Fibroblast of the aortic adventitia (primary cell): Measurements from ENCODE around the gene HOXA11. TPM values are rescaled to one million over a fixed set of nuclear protein-coding genes. Genes with fewer than 3 reads are reported as not detected.

Source experiments
- DNase-seq: peaks from one replicate; pipeline ENCODE4 v3.0.0-alpha.2; 2010; ENCODE audit warnings: low read depth
- H3K4me3 ChIP-seq: 2 replicates; pipeline ENCODE4 v1.5.1; 2011; ENCODE audit warnings: low read depth, mild to moderate bottlenecking, control low read depth, low read length, moderate library complexity
- total RNA-seq: library from RNA; depleted of rRNA; stranded (reverse); fragments of >200 nt; gene quantifications from 2 replicates; pipeline ENCODE4 v1.2.3, GENCODE V29; 2012; ENCODE audit warnings: low replicate concordance
- TF ChIP-seq, protein P1 (sequence below): IDR thresholded peaks from 2 replicates; pipeline ENCODE4 v1.5.1; 2011; ENCODE audit warnings: mild to moderate bottlenecking, low read length, control low read depth, inconsistent platforms; ENCODE audit not compliant: insufficient read depth

The HOXA11 gene
- total RNA-seq, result not detected in 2 replicates

DNA sequence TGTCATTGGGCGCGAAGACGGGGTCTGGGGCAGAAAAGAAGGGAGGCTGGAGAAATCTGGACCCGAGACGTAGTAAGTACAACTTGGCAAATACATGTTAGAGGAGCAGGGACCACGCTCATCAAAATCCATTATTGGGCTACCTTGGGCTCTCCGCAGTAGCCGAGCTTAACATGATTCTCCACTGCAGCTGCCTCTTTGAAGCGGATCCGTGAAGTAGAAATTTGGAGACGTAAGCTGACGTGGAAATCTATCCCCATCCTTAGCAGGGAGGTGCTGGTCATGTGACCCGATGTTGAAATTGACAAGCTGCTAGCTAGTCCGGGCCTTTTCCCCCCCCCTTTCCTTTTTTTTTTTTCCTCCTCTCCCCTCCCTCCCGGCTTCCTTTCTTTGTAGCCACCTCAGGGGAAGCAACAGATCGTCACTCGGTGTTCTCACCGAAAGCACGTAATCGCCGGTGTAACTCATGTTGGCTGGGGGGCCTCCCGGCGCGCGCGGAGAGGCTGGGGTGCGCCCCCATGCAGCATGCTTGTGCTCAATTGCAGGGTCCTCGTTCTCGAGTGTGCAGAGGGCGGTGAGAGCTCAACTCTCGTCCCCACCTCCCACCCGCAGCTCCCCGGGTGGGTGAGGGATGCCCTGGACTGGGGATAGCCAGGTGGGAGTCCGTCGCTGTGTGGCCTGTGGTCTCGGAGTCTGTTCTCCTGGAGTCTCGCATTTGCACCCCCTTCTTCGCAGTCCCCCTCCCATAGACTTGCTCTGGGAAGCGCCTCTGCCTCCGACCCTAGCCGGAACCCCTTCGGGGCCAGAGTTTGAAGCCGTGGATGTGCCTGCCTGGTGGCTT, at the start of gene HOXA11:
Gene HOXA11, minus strand, starts transcription at position 220 of the 841 bp plus-strand sequence. Its CDS starts 88 bp downstream, at position 132.
- DNase-seq, result no peak
- peak within 1 kb of the TSS; percentile 33 for H3K4me3 ChIP-seq
- TF ChIP-seq, protein P1, sequence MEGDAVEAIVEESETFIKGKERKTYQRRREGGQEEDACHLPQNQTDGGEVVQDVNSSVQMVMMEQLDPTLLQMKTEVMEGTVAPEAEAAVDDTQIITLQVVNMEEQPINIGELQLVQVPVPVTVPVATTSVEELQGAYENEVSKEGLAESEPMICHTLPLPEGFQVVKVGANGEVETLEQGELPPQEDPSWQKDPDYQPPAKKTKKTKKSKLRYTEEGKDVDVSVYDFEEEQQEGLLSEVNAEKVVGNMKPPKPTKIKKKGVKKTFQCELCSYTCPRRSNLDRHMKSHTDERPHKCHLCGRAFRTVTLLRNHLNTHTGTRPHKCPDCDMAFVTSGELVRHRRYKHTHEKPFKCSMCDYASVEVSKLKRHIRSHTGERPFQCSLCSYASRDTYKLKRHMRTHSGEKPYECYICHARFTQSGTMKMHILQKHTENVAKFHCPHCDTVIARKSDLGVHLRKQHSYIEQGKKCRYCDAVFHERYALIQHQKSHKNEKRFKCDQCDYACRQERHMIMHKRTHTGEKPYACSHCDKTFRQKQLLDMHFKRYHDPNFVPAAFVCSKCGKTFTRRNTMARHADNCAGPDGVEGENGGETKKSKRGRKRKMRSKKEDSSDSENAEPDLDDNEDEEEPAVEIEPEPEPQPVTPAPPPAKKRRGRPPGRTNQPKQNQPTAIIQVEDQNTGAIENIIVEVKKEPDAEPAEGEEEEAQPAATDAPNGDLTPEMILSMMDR, result no peak

DNA sequence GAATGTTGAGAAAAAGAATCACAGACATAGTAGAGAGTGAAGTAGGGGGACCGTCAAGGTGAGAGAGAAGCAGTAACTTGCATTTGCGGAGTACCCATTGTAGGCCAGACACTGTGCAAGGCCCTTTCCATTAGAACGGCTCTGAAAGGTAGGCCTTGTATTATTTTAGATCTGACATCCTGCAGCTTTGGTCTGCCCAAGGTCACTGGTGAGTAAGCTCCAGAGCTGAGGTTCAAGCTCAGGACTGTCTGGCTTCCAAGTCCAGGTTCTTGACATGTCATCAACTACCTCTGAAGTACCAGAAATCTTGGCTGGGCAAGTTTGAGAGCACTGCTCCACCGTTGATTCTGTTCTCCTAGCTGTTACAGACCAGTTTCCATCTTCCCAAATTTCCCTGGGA, 44.4 kb upstream of the HOXA11 start:
- no peak overlapping the region for H3K4me3 ChIP-seq
- no peak for DNase-seq
- TF ChIP-seq, protein P1, result no peak

DNA sequence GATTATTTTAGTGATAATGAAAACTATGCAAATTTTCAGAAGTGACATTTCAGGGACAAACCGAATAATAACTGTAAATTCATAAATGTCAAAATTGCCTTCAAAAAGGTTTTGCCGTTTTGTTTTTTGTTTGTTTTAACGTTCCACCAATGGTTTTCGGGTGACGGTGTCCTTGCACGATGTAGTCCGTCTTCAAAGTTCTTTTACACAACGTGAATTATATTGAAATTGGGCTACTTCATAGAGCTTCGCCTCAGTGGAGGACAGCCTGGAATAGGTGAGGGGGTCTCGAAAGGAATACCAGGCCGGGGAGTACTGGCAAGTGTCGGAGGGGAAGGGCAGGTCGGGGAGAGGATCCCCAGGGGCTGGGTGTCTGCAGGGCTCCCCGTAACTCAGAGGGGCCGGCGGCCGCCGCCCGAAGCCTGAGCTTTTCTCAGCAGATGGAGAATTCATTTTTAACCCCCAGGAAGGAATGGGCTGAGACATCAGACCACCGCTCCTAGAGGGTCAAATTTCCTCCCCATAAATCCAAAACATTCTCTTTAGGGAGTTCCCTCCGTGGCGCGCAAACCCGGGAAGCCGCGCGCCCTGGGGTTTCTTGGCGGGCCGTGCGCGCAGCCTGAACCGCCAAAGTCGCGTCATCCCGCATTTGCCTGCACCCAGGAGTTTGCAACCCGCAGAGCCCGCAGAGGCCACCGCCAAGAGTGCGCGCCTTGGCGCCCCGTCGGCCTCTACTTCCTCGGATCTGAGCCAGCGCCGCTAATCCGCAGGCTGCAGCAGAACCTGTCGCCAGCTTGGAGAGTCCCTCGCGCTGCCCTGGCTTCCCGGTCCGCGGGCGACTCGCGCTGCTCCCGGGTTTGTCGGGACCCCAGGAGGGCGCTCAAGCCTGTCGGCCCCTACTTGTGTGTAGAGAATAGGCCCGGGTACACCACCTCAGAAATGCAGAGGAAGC, 40.2 kb upstream of the HOXA11 start:
- H3K4me3 ChIP-seq, result no peak overlapping the region
- no peak for DNase-seq
- TF ChIP-seq, protein P1, result no peak

DNA sequence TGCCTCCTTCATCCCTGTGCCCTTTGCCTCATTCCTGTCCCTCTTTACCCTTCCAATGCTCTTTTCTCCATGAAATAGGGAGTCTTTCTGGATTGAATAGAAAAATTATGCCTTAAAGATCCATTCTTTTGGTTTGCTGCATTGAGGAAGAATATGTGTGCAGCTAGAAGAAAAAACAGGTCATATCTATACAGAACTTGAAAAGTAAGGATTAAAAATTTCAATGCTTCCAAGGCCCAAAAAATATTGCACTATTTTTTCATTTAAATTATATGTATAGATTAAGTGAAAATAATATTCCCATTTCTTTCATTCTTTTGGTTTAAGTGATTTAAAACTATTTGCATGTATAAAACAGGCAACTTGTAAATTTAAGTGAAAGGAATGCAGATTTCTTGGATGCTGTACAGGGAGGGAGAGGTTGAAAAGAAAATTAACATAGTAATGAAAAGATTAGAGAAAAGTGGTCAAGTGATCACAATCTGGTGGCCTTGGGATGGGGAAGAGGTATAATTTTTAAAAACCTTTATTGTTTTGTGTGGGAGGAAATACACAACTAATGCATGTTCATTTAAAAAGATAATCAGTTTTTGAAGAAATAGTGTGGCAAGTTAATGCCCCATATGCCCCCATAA, 39.0 kb upstream of the HOXA11 start:
- TF ChIP-seq, protein P1, result no peak

DNA sequence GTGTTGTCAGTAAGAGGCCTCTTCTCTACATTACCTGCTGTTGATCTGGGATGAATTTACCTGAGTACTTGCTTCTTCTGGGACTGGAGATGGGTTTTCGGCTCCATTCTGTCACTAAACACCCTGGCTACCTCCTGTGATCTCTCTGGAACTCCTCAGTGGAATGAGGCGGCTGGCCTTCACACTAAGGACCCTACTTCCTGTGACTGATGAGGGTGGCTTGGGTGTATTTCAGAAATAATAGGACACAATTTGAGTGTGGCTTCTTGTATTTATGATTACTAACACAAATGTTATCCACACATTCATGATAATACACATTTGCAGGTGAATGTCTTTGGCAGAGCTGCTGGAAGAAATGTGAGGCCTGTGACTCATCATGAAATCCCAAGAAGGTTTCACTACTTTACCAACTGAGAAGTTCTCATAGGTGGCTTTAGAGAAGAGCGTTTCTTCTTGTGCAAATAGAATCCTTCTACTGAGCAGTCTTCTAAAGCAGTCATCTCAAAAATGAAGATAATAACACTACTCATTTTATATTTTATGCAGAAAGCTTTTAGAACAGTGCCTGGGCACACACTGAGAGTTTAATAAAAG, 36.3 kb upstream of the HOXA11 start:
- no peak overlapping the region for H3K4me3 ChIP-seq
- no peak for DNase-seq
- TF ChIP-seq, protein P1, result no peak

More for the DNA sequence above, 39.0 kb upstream of the HOXA11 start:
- DNase-seq, result no peak
- H3K4me3 ChIP-seq, result no peak overlapping the region

DNA sequence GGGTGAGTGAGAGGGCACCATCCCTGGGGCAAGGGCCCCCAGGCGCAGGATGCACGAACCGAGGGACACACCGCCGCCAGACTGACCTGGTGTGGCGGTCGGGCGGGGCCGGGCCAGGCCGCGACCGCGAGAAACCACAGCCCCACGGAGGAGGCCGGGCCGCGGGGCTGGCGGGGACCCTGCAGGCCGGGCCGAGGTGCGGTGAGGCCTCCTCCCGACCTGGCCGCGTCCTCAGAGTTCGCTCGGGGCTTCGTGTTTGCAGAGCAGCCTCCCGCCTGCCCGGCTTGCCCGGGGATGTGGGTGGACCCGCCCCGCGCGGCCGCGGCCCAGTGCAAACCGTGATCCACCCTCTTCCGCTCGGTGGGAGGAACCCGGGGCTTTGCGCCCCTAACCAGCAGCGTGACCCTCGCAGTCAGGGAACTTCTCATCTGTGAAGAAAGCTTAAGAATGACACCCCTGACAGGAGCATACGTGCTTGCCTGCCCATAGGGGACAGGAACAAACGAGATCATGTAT, 35.5 kb upstream of the HOXA11 start:
- no peak overlapping the region for H3K4me3 ChIP-seq
- TF ChIP-seq, protein P1, result no peak
- no peak for DNase-seq
